ENCODE data around the gene ITM2B. TPM values are rescaled to one million over a fixed set of nuclear protein-coding genes. Genes with fewer than 3 reads are reported as not detected.

Gene ITM2B
- total and polyA plus RNA-seq, 4 donors = 371 to 853 (median 469) TPM

- 89 to 92% methylated on average over 4 of the region's 4 CpGs for WGBS, 2 donors
- peaks cover 0 to 2% (median 0%) of the 10 kb centered on the region in 4 donors for H3K36me3 ChIP-seq (ENCODE audit: control insufficient read depth in 4 of 4, insufficient read depth in 4 of 4, low read length in 4 of 4)
- peaks cover 0 to 3% (median 0%) of the 10 kb centered on the region in 5 donors for H3K4me1 ChIP-seq (ENCODE audit: control insufficient read depth in 5 of 5, insufficient read depth in 5 of 5, low read length in 5 of 5)
- no peaks in the 10 kb centered on the region for H3K9me3 ChIP-seq (ENCODE audit: control insufficient read depth in 4 of 4, insufficient read depth in 3 of 4, low read length in 3 of 4)
- H3K27ac ChIP-seq (ENCODE audit: low read depth in 1 of 2, low read length in 1 of 2) = no peak overlapping the region
- DNase-seq = no peak
- H3K27me3 ChIP-seq (ENCODE audit: control insufficient read depth in 3 of 3, insufficient read depth in 3 of 3, low read length in 2 of 3) = no peaks in the 10 kb centered on the region
- no peak for ATAC-seq (ENCODE audit: insufficient read depth, low FRiP score)
- TF ChIP-seq CTCF (IDR thresholded peaks at IDR 0.05; ENCODE audit: control extremely low read depth, extremely low read depth) = no peak
- no peak overlapping the region for H3K9ac ChIP-seq (ENCODE audit: insufficient read depth in 1 of 2, low read length in 2 of 2)
- no peak overlapping the region for H3K4me3 ChIP-seq
These were observed 42.5 kb downstream of the ITM2B start for GRCh38 chr13:48275507-48275906.

GRCh38 chr13:48278806-48279205 lies 45.8 kb downstream of the ITM2B start:
- DNase-seq (peak in 2 of 3 donors; percentile 17 to 42), ATAC-seq (ENCODE audit: insufficient read depth, low FRiP score) (no peak)
- H3K27me3 ChIP-seq (ENCODE audit: control insufficient read depth in 3 of 3, insufficient read depth in 3 of 3, low read length in 2 of 3) = no peaks in the 10 kb centered on the region
- H3K4me1 ChIP-seq (ENCODE audit: control insufficient read depth in 5 of 5, insufficient read depth in 5 of 5, low read length in 5 of 5) = no peaks in the 10 kb centered on the region
- TF ChIP-seq CTCF (IDR thresholded peaks at IDR 0.05; ENCODE audit: control extremely low read depth, extremely low read depth) = no peak
- no peaks in the 10 kb centered on the region for H3K36me3 ChIP-seq (ENCODE audit: control insufficient read depth in 4 of 4, insufficient read depth in 4 of 4, low read length in 4 of 4)
- no peak overlapping the region for H3K27ac ChIP-seq (ENCODE audit: low read depth in 1 of 2, low read length in 1 of 2)
- no peak overlapping the region for H3K9ac ChIP-seq (ENCODE audit: insufficient read depth in 1 of 2, low read length in 2 of 2)
- H3K9me3 ChIP-seq (ENCODE audit: control insufficient read depth in 4 of 4, insufficient read depth in 3 of 4, low read length in 3 of 4) = no peaks in the 10 kb centered on the region
- no peak overlapping the region for H3K4me3 ChIP-seq
- WGBS, 2 donors = 45 to 64% methylated on average over 2 of the region's 2 CpGs

GRCh38 chr13:48281556-48281955 lies 48.5 kb downstream of the ITM2B start:
- H3K4me3 ChIP-seq = no peak overlapping the region
- no peaks in the 10 kb centered on the region for H3K36me3 ChIP-seq (ENCODE audit: control insufficient read depth in 4 of 4, insufficient read depth in 4 of 4, low read length in 4 of 4)
- ATAC-seq (ENCODE audit: insufficient read depth, low FRiP score) (no peak), DNase-seq (peak in 1 of 3 donors; percentile 12)
- no peak overlapping the region for H3K27ac ChIP-seq (ENCODE audit: low read depth in 1 of 2, low read length in 1 of 2)
- no peaks in the 10 kb centered on the region for H3K4me1 ChIP-seq (ENCODE audit: control insufficient read depth in 5 of 5, insufficient read depth in 5 of 5, low read length in 5 of 5)
- H3K9ac ChIP-seq (ENCODE audit: insufficient read depth in 1 of 2, low read length in 2 of 2) = no peak overlapping the region
- TF ChIP-seq CTCF (IDR thresholded peaks at IDR 0.05; ENCODE audit: control extremely low read depth, extremely low read depth) = no peak
- H3K27me3 ChIP-seq (ENCODE audit: control insufficient read depth in 3 of 3, insufficient read depth in 3 of 3, low read length in 2 of 3) = no peaks in the 10 kb centered on the region
- H3K9me3 ChIP-seq (ENCODE audit: control insufficient read depth in 4 of 4, insufficient read depth in 3 of 4, low read length in 3 of 4) = no peaks in the 10 kb centered on the region
- 71 to 89% methylated on average over 1 of the region's 1 CpG for WGBS, 2 donors

- DNase-seq = no peak
- no peaks in the 10 kb centered on the region for H3K9me3 ChIP-seq (ENCODE audit: control insufficient read depth in 4 of 4, insufficient read depth in 3 of 4, low read length in 3 of 4)
- ATAC-seq (ENCODE audit: insufficient read depth, low FRiP score) = no peak
- no peaks in the 10 kb centered on the region for H3K27me3 ChIP-seq (ENCODE audit: control insufficient read depth in 3 of 3, insufficient read depth in 3 of 3, low read length in 2 of 3)
- H3K9ac ChIP-seq (ENCODE audit: insufficient read depth in 1 of 2, low read length in 2 of 2) = no peak overlapping the region
- no peak for TF ChIP-seq CTCF (IDR thresholded peaks at IDR 0.05; ENCODE audit: control extremely low read depth, extremely low read depth)
- H3K4me3 ChIP-seq = no peak overlapping the region
- 51 to 58% methylated on average over 2 of the region's 2 CpGs for WGBS, 2 donors
- no peaks in the 10 kb centered on the region for H3K36me3 ChIP-seq (ENCODE audit: control insufficient read depth in 4 of 4, insufficient read depth in 4 of 4, low read length in 4 of 4)
- H3K4me1 ChIP-seq (ENCODE audit: control insufficient read depth in 5 of 5, insufficient read depth in 5 of 5, low read length in 5 of 5) = peaks cover 0 to 8% (median 0%) of the 10 kb centered on the region in 5 donors
- no peak overlapping the region for H3K27ac ChIP-seq (ENCODE audit: low read depth in 1 of 2, low read length in 1 of 2)
These were observed 58.7 kb downstream of the ITM2B start for GRCh38 chr13:48291730-48292129.
